Suprapubic skin (tissue), 3 donors: ENCODE data around the gene XPO6.

ENCODE experiments used
- CTCF ChIP-seq, 2 donors: fragments of 200-600 bp in 1 of 2; fragments of 450-650 bp in 1 of 2; sonication (generic) in 1 of 2; IDR thresholded peaks; one replicate each; pipeline ENCODE4 v1.5.1; 2016 to 2019; ENCODE audit warnings: antibody characterized with exemption in 2 of 2, mild to moderate bottlenecking in 1 of 2, moderate library complexity in 1 of 2
- POLR2AphosphoS5 ChIP-seq, 3 donors: sonication (generic); formaldehyde crosslinking; IDR thresholded peaks; one replicate each; pipeline ENCODE4 v1.6.1; 2017; ENCODE audit warnings: antibody characterized with exemption in 3 of 3

- TF ChIP-seq CTCF (IDR thresholded peaks at IDR 0.05) (no peak), POLR2AphosphoS5 (IDR thresholded peaks at IDR 0.05) (no peak)
These were observed 126.2 kb downstream of the XPO6 start for GRCh38 chr16:28085389-28086171.
